ENCODE measurements around the gene PNPLA5. TPM values are rescaled to one million over a fixed set of nuclear protein-coding genes. Genes with fewer than 3 reads are reported as not detected.

PNPLA5 gene
- total RNA-seq, 1 donor from 2014 or later, result not detected

GRCh38 chr22:43860126-43860525 lies 31.7 kb downstream of the PNPLA5 start:
- no peak for DNase-seq (ENCODE audit: low read depth)

GRCh38 chr22:43859621-43860020 lies 32.2 kb downstream of the PNPLA5 start:
- Histone ChIP-seq H3K36me3 (ENCODE audit: control insufficient read depth, insufficient read depth, low read length) (no peaks in the 10 kb centered on the region), H3K27me3 (ENCODE audit: control insufficient read depth, insufficient read depth, low read length) (peaks cover 17% of the 10 kb centered on the region), H3K4me3 (ENCODE audit: low read depth, low read length) (no peak overlapping the region)
- no peak for TF ChIP-seq CTCF (IDR thresholded peaks at IDR 0.05; ENCODE audit: insufficient read depth, low read length, poor library complexity, severe bottlenecking)
- DNase-seq (ENCODE audit: low read depth), result no peak

More at GRCh38 chr22:43860126-43860525, 31.7 kb downstream of the PNPLA5 start:
- H3K36me3 ChIP-seq (ENCODE audit: control insufficient read depth, insufficient read depth, low read length), result no peaks in the 10 kb centered on the region
- no peak for TF ChIP-seq CTCF (IDR thresholded peaks at IDR 0.05; ENCODE audit: insufficient read depth, low read length, poor library complexity, severe bottlenecking)
- H3K4me3 ChIP-seq (ENCODE audit: low read depth, low read length), result no peak overlapping the region
- peaks cover 17% of the 10 kb centered on the region for H3K27me3 ChIP-seq (ENCODE audit: control insufficient read depth, insufficient read depth, low read length)

- H3K4me3 ChIP-seq (ENCODE audit: low read depth, low read length), result no peak overlapping the region
- DNase-seq (ENCODE audit: low read depth), result no peak
- no peak for TF ChIP-seq CTCF (IDR thresholded peaks at IDR 0.05; ENCODE audit: insufficient read depth, low read length, poor library complexity, severe bottlenecking)
- H3K27me3 ChIP-seq (ENCODE audit: control insufficient read depth, insufficient read depth, low read length), result peaks cover 17% of the 10 kb centered on the region
- no peaks in the 10 kb centered on the region for H3K36me3 ChIP-seq (ENCODE audit: control insufficient read depth, insufficient read depth, low read length)
Measured at GRCh38 chr22:43859176-43859575, 32.6 kb downstream of the PNPLA5 start.

- TF ChIP-seq CTCF (IDR thresholded peaks at IDR 0.05; ENCODE audit: insufficient read depth, low read length, poor library complexity, severe bottlenecking), result no peak
- peaks cover 14% of the 10 kb centered on the region for H3K27me3 ChIP-seq (ENCODE audit: control insufficient read depth, insufficient read depth, low read length)
- DNase-seq (ENCODE audit: low read depth), result no peak
- H3K4me3 ChIP-seq (ENCODE audit: low read depth, low read length), result no peak overlapping the region
- no peaks in the 10 kb centered on the region for H3K36me3 ChIP-seq (ENCODE audit: control insufficient read depth, insufficient read depth, low read length)
Measured at GRCh38 chr22:43858156-43858895, 33.5 kb downstream of the PNPLA5 start.

- Histone ChIP-seq H3K27me3 (ENCODE audit: control insufficient read depth, insufficient read depth, low read length) (peaks cover 8% of the 10 kb centered on the region), H3K4me3 (ENCODE audit: low read depth, low read length) (no peak overlapping the region), H3K36me3 (ENCODE audit: control insufficient read depth, insufficient read depth, low read length) (no peaks in the 10 kb centered on the region)
- TF ChIP-seq CTCF (IDR thresholded peaks at IDR 0.05; ENCODE audit: insufficient read depth, low read length, poor library complexity, severe bottlenecking), result no peak
- no peak for DNase-seq (ENCODE audit: low read depth)
Measured at GRCh38 chr22:43857367-43857766, 34.4 kb downstream of the PNPLA5 start.

- Histone ChIP-seq H3K27me3 (ENCODE audit: control insufficient read depth, insufficient read depth, low read length) (no peaks in the 10 kb centered on the region), H3K36me3 (ENCODE audit: control insufficient read depth, insufficient read depth, low read length) (no peaks in the 10 kb centered on the region), H3K4me3 (ENCODE audit: low read depth, low read length) (no peak overlapping the region)
- no peak for TF ChIP-seq CTCF (IDR thresholded peaks at IDR 0.05; ENCODE audit: insufficient read depth, low read length, poor library complexity, severe bottlenecking)
- no peak for DNase-seq (ENCODE audit: low read depth)
Measured at GRCh38 chr22:43855431-43855830, 36.4 kb downstream of the PNPLA5 start.

Measured in kidney epithelial cell (primary cell).